ENCODE results near the gene RUNX3. TPM values are rescaled to one million over a fixed set of nuclear protein-coding genes. Genes with fewer than 3 reads are reported as not detected.

Gene RUNX3
- polyA plus RNA-seq, 1 of the 3 experiments (the other 2 are of a cell fraction) = not detected

DNA sequence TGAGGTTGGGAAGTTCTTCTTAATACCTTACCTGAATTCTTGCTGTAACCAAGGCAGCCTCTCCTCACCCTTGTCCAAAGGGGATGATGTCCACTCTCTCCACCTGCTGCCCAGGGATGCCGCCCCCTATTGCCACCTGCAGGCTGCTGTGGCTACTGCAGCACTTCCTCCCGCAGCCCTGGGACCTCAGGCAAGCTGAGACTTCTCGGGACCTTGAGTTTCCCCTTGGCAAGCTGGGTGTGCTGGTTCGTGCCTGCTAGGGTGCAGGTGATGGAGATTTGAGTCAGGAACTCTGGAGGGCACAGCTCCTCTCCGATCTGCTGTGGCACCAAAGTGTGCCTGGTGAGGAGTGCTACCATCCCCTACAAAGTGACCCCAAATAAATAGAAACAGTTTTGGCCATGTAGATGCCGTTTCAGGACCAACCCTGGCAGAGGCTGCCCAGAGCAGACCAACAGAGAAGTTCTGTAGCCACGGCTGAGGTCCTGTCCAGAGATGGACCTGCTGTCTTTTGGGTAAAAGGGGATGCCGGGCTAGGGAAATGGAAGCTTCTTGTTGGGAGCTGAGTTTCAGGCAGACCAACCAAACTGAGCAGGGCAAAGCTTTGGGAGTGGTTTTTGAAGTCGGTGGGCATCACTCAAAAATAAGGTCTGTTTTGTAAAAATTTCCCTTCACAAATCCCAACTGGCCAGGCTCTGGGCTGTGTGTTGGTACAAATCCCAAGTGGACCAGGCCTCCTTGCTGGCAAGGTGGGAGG is 31.7 kb downstream of the RUNX3 start:
- Histone ChIP-seq H3F3A (replicated peaks; ENCODE audit: insufficient read depth) (no peaks in the 10 kb centered on the region), H3K9ac (no peak overlapping the region)

More for the DNA sequence above, 31.7 kb downstream of the RUNX3 start:
- Histone ChIP-seq H3K27ac (ENCODE audit: low read depth in 2 of 2, low read length in 1 of 2) (no peak overlapping the region), H3K79me2 (ENCODE audit: insufficient read depth) (no peaks in the 10 kb centered on the region), H3K9me2 (no peaks in the 10 kb centered on the region), H3K27me3 (ENCODE audit: insufficient read depth) (no peaks in the 10 kb centered on the region; the same call in 1 of the 2 replicates), H3K4me1 (ENCODE audit: control insufficient read depth in 1 of 2, insufficient read depth in 2 of 2, low read depth in 1 of 2, low read length in 1 of 2) (peaks cover 0 to 2% of the 10 kb centered on the region in 2 experiments; a peak in 1 of 4 replicates), H3K9me3 (no peaks in the 10 kb centered on the region), H3K36me3 (replicated peaks in 1 of 2; ENCODE audit: control insufficient read depth in 1 of 2, insufficient read depth in 2 of 2, low read length in 1 of 2) (no peaks in the 10 kb centered on the region), H3K4me3 (ENCODE audit: low read depth in 2 of 2, low read length in 1 of 2) (no peak overlapping the region), H2AFZ (ENCODE audit: low read depth) (no peak overlapping the region), H4K20me1 (ENCODE audit: insufficient read depth) (no peaks in the 10 kb centered on the region), H3K4me2 (no peak overlapping the region)
- peak; percentile 87 for DNase-seq
- WGBS (ENCODE audit: low lambda C conversion rate) = 30% methylated on average over 7 of the region's 9 CpGs
- ChIA-PET CTCF (interaction anchor here (0.6 to 4.6 kb wide), 43 partner anchors 8 to 748 kb away, joined by 3 to 36 read pairs (median 4); partner anchors contain the start of genes NIPAL3 and SYF2), POLR2A (no interaction called here)
- TF ChIP-seq SMC3 (IDR thresholded peaks at IDR 0.05; ENCODE audit: low read depth, low read length) = peak; percentile 63
- TF ChIP-seq RAD21 (IDR thresholded peaks at IDR 0.05; ENCODE audit: low read length) = peak; percentile 65
- TF ChIP-seq TEAD4 (IDR thresholded peaks at IDR 0.05; ENCODE audit: borderline replicate concordance, insufficient read depth) = no peak
- TF ChIP-seq, protein P1, sequence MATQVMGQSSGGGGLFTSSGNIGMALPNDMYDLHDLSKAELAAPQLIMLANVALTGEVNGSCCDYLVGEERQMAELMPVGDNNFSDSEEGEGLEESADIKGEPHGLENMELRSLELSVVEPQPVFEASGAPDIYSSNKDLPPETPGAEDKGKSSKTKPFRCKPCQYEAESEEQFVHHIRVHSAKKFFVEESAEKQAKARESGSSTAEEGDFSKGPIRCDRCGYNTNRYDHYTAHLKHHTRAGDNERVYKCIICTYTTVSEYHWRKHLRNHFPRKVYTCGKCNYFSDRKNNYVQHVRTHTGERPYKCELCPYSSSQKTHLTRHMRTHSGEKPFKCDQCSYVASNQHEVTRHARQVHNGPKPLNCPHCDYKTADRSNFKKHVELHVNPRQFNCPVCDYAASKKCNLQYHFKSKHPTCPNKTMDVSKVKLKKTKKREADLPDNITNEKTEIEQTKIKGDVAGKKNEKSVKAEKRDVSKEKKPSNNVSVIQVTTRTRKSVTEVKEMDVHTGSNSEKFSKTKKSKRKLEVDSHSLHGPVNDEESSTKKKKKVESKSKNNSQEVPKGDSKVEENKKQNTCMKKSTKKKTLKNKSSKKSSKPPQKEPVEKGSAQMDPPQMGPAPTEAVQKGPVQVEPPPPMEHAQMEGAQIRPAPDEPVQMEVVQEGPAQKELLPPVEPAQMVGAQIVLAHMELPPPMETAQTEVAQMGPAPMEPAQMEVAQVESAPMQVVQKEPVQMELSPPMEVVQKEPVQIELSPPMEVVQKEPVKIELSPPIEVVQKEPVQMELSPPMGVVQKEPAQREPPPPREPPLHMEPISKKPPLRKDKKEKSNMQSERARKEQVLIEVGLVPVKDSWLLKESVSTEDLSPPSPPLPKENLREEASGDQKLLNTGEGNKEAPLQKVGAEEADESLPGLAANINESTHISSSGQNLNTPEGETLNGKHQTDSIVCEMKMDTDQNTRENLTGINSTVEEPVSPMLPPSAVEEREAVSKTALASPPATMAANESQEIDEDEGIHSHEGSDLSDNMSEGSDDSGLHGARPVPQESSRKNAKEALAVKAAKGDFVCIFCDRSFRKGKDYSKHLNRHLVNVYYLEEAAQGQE (IDR thresholded peaks at IDR 0.05; ENCODE audit: low read depth, low read length) = no peak
- TF ChIP-seq FOSL2 (IDR thresholded peaks at IDR 0.05; ENCODE audit: borderline replicate concordance, low read depth) = no peak
- no peak for TF ChIP-seq ELF1 (IDR thresholded peaks at IDR 0.05)
- no peak for TF ChIP-seq RXRA (IDR thresholded peaks at IDR 0.05; ENCODE audit: borderline replicate concordance, low read depth)
- TF ChIP-seq TCF12 (IDR thresholded peaks at IDR 0.05) = no peak
- TF ChIP-seq, protein P2, sequence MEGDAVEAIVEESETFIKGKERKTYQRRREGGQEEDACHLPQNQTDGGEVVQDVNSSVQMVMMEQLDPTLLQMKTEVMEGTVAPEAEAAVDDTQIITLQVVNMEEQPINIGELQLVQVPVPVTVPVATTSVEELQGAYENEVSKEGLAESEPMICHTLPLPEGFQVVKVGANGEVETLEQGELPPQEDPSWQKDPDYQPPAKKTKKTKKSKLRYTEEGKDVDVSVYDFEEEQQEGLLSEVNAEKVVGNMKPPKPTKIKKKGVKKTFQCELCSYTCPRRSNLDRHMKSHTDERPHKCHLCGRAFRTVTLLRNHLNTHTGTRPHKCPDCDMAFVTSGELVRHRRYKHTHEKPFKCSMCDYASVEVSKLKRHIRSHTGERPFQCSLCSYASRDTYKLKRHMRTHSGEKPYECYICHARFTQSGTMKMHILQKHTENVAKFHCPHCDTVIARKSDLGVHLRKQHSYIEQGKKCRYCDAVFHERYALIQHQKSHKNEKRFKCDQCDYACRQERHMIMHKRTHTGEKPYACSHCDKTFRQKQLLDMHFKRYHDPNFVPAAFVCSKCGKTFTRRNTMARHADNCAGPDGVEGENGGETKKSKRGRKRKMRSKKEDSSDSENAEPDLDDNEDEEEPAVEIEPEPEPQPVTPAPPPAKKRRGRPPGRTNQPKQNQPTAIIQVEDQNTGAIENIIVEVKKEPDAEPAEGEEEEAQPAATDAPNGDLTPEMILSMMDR (IDR thresholded peaks at IDR 0.05) = peak; percentile 81
